Spleen (tissue), 11 donors: ENCODE measurements around the gene TAL2. TPM values are rescaled to one million over a fixed set of nuclear protein-coding genes. Genes with fewer than 3 reads are reported as not detected.
A peak's percentile ranks its signal among the peaks of the same experiment; 100 is the strongest.

ENCODE experiments used
- DNase-seq: peaks from one replicate; pipeline ENCODE4 v3.0.0-alpha.2; 2020
- H3K27ac ChIP-seq, 8 donors: fragments of 200-600 bp; sonication (generic) in 7 of 8; 1 replicate in 4 of 8; 2 replicates in 4 of 8; pipeline versions ENCODE4 v1.5.0 to v1.8.0; 2016 to 2021; ENCODE audit warnings: inconsistent platforms in 4 of 8, mild to moderate bottlenecking in 4 of 8, moderate library complexity in 1 of 8
- H3K27me3 ChIP-seq, 7 donors: fragments of 200-600 bp; sonication (generic) in 6 of 7; replicated peaks in 1 of 7; 1 replicate in 4 of 7; 2 replicates in 3 of 7; pipeline versions ENCODE4 v1.5.0 to v1.8.0; 2016 to 2021; ENCODE audit warnings: inconsistent platforms in 3 of 7, mild to moderate bottlenecking in 1 of 7
- H3K36me3 ChIP-seq, 6 donors: fragments of 200-600 bp; sonication (generic) in 5 of 6; 1 replicate in 4 of 6; 2 replicates in 2 of 6; pipeline versions ENCODE4 v1.5.0 to v1.8.0; 2016 to 2021; ENCODE audit warnings: inconsistent platforms in 2 of 6
- H3K4me1 ChIP-seq, 6 donors: fragments of 200-600 bp; sonication (generic) in 5 of 6; 1 replicate in 3 of 6; 2 replicates in 3 of 6; pipeline versions ENCODE4 v1.5.0 to v1.8.0; 2016 to 2021; ENCODE audit warnings: inconsistent platforms in 3 of 6
- H3K4me3 ChIP-seq, 8 donors: fragments of 200-600 bp; sonication (generic) in 7 of 8; 1 replicate in 4 of 8; 2 replicates in 4 of 8; pipeline versions ENCODE4 v1.5.0 to v1.8.0; 2016 to 2021; ENCODE audit warnings: inconsistent platforms in 4 of 8, mild to moderate bottlenecking in 4 of 8, moderate library complexity in 2 of 8
- H3K9me3 ChIP-seq, 8 donors: fragments of 200-600 bp; sonication (generic) in 7 of 8; 1 replicate in 4 of 8; 2 replicates in 4 of 8; pipeline versions ENCODE4 v1.5.0 to v1.8.0; 2016 to 2021; ENCODE audit warnings: inconsistent platforms in 4 of 8
- POLR2A ChIP-seq, 3 donors: fragments of 450-650 bp; IDR thresholded peaks; one replicate each; pipeline ENCODE4 v1.5.1; 2017; ENCODE audit warnings: antibody characterized with exemption in 3 of 3, mild to moderate bottlenecking in 1 of 3
- POLR2AphosphoS5 ChIP-seq, 3 donors: sonication (generic); formaldehyde crosslinking; IDR thresholded peaks; one replicate each; pipeline ENCODE4 v1.5.1; 2017; ENCODE audit warnings: antibody characterized with exemption in 3 of 3
- WGBS, 5 donors: extraction: QIAGEN DNeasy Blood & Tissue Kit in 3 of 5; methylation state at CpG; one replicate each; pipeline versions ENCODE4 v1.1.5 to v1.1.7; 2013 to 2018; 5-methylcytosine and 5-hydroxymethylcytosine counted together
- intact Hi-C: fragments of 100-400 bp; cut with DNase I; formaldehyde crosslinking; loops from one replicate; pipeline ENCODE4 v1.15.0; 2023; ENCODE audit warnings: low total_unique reads
- polyA plus RNA-seq, 3 donors: library from polyadenylated mRNA; stranded (reverse); fragments of 200-250 nt; gene quantifications; one replicate each; pipeline ENCODE4 v1.2.1, GENCODE V29; 2013
- total RNA-seq, 7 donors: library from RNA; depleted of rRNA in 3 of 7; stranded (reverse); fragments of >200 nt in 3 of 7; fragmentation: NEBNext Ultra II Directional in 4 of 7; extraction: Animal tissue kit (Norgen Biotek cat#: 25700) in 4 of 7; gene quantifications; one replicate each; pipeline versions ENCODE4 v1.1.0 to v1.2.1, GENCODE V29; 2016 to 2021
- TF ChIP-seq, protein P1 (sequence below), 11 experiments: fragments of 200-600 bp in 7 of 11; fragments of 450-650 bp in 4 of 11; sonication (generic) in 4 of 11; IDR thresholded peaks in 8 of 11; conservative IDR thresholded peaks in 3 of 11; 1 replicate in 7 of 11; 2 replicates in 4 of 11; pipeline versions ENCODE4 v1.4.0 to v1.8.0; 2016 to 2021; ENCODE audit warnings: antibody characterized with exemption in 11 of 11, inconsistent platforms in 4 of 11, mild to moderate bottlenecking in 1 of 11
- donor health status: healthy with polysubstance abuse.
- donor health status: DM: no; HTN: no; CAD: no; lungs with moderate emphysema.
- donor health status: DM: no; HTN: no; CAD: no.
- donor health status: Bipolar disorder and iron deficiency.
- donor health status: healthy.
- donor health status: DM: no; HTN: no; CAD: no.
- donor health status: DM: yes; HTN: yes; CAD: no.

The TAL2 gene
- total and polyA plus RNA-seq, 10 donors: 0.22 to 0.54 TPM; not detected in 8

DNA sequence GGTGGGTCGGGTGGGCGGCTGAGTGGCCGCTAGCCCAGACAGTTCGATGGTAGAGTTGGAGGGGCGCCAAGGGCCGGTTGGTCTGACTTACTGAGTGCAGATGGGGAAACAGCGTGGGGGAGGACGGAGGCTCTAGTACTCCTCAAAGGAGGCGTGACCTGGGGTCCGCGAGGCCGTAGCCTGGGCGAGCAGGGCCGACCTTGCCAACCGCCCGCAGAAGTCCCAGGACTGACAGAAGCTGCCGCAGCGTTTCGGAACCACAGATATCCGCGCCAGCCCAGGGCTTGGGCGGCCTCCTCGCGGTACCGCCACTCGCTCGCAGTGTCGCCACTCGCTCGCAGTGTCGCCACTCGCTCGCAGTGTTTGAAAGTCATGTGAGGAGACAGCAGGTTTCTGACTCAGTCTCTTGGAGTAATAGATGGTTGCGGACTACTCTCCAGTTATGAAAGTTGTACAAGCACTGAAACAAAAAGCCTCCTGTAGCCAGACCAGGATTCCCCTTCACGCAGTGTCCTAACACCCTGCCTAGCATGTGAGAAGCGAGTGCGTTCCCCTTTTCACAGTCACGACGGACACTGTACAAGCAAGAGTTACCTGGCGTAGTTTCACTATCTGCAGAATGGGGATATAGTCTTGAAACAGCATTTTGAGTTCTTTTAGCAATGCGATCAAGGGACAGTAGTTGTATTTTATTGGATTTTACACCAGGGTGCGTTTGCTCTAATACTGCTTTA lies 32.8 kb downstream of the TAL2 start:
- intact Hi-C loops: no loop called here
- Histone ChIP-seq H3K36me3 (no peaks in the 10 kb centered on the region), H3K4me1 (peaks cover 0 to 29% (median 21%) of the 10 kb centered on the region in 6 donors), H3K9me3 (no peaks in the 10 kb centered on the region), H3K27ac (peak overlapping the region; percentile 48 to 85 (median 79)), H3K4me3 (peak overlapping the region; percentile 75 to 91 (median 80)), H3K27me3 (peaks cover 0 to 31% (median 24%) of the 10 kb centered on the region in 7 donors)
- TF ChIP-seq, protein P1, sequence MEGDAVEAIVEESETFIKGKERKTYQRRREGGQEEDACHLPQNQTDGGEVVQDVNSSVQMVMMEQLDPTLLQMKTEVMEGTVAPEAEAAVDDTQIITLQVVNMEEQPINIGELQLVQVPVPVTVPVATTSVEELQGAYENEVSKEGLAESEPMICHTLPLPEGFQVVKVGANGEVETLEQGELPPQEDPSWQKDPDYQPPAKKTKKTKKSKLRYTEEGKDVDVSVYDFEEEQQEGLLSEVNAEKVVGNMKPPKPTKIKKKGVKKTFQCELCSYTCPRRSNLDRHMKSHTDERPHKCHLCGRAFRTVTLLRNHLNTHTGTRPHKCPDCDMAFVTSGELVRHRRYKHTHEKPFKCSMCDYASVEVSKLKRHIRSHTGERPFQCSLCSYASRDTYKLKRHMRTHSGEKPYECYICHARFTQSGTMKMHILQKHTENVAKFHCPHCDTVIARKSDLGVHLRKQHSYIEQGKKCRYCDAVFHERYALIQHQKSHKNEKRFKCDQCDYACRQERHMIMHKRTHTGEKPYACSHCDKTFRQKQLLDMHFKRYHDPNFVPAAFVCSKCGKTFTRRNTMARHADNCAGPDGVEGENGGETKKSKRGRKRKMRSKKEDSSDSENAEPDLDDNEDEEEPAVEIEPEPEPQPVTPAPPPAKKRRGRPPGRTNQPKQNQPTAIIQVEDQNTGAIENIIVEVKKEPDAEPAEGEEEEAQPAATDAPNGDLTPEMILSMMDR (IDR thresholded peaks at IDR 0.05 in 8 of 11, conservative IDR thresholded peaks at IDR 0.05 in 3 of 11): no peak
- peak in 1 of 3 donors; percentile 4 for TF ChIP-seq POLR2A (IDR thresholded peaks at IDR 0.05)
- TF ChIP-seq POLR2AphosphoS5 (IDR thresholded peaks at IDR 0.05): peak; percentile 10 to 62 (median 37)
- DNase-seq: peak; percentile 91
- 1% methylated on average over 31 to 42 of the region's 42 CpGs for WGBS, 5 donors

DNA sequence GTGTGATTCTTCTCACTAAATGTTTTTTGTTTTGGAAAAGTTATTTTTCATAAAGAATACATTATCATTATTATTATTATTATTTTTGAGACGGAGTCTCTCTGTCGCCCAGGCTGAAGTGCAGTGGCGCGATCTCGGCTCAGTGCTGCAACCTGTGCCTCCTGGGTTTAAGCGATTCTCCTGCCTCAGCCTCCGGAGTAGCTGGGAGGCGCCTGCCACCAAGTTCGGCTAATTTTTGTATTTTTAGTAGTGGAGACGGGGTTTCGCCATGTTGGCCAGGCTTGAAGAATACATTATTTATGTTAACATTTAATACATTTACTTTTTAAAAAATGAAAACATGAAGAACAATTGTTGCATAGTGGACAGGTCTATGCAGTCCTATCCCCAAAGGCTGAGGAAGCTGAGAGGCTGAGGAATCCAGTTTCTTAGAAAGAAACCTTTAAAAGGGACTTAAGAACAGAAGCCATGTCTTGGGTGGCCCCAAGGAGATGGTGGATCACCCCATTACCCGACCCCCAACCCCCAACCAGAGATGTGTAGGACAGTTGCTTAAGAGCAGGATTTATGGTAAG lies 34.0 kb downstream of the TAL2 start:
- intact Hi-C loops: no loop called here
- 96 to 99% (median 97%) methylated on average over 12 of the region's 12 CpGs for WGBS, 5 donors

DNA sequence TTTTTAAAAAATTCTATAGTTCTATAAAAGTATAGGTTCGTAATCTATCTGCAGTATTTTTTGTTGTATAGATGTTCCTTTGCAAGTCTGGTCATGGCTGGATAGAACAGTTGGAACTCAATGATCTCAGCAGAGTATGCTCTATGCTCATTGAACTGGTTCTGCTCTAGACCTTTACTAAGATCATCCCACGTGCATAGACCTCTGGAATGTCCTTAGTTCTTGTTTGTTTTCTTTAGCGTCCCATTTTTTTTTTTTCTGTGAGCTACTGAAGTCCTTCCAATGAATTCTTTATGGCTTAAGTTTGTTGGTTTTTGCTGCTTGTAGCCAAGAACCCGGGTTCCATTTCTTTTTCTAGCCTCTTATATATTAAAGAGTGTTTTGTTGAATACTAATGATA lies 35.6 kb downstream of the TAL2 start:
- no peak overlapping the region for H3K27ac ChIP-seq
- 86 to 96% (median 91%) methylated on average over 4 of the region's 4 CpGs for WGBS, 5 donors
- intact Hi-C loops: no loop called here

More for the DNA sequence above, 34.0 kb downstream of the TAL2 start:
- H3K36me3 ChIP-seq: no peaks in the 10 kb centered on the region
- no peaks in the 10 kb centered on the region for H3K9me3 ChIP-seq
- no peak overlapping the region for H3K4me3 ChIP-seq
- TF ChIP-seq POLR2A (IDR thresholded peaks at IDR 0.05) (no peak), POLR2AphosphoS5 (IDR thresholded peaks at IDR 0.05) (no peak)
- TF ChIP-seq, protein P1 (IDR thresholded peaks at IDR 0.05 in 8 of 11, conservative IDR thresholded peaks at IDR 0.05 in 3 of 11): no peak
- no peak overlapping the region for H3K27ac ChIP-seq
- H3K27me3 ChIP-seq: peaks cover 0 to 26% (median 20%) of the 10 kb centered on the region in 7 donors
- H3K4me1 ChIP-seq: peaks cover 0 to 29% (median 21%) of the 10 kb centered on the region in 6 donors
- no peak for DNase-seq

More for the DNA sequence above, 35.6 kb downstream of the TAL2 start:
- no peaks in the 10 kb centered on the region for H3K9me3 ChIP-seq
- H3K4me3 ChIP-seq: no peak overlapping the region
- DNase-seq: no peak
- peaks cover 0 to 11% (median 9%) of the 10 kb centered on the region in 7 donors for H3K27me3 ChIP-seq
- H3K36me3 ChIP-seq: no peaks in the 10 kb centered on the region
- peaks cover 0 to 26% (median 21%) of the 10 kb centered on the region in 6 donors for H3K4me1 ChIP-seq
- TF ChIP-seq POLR2A (IDR thresholded peaks at IDR 0.05): no peak
- TF ChIP-seq POLR2AphosphoS5 (IDR thresholded peaks at IDR 0.05): no peak
- TF ChIP-seq, protein P1 (IDR thresholded peaks at IDR 0.05 in 8 of 11, conservative IDR thresholded peaks at IDR 0.05 in 3 of 11): no peak
